GM15510 (cell line): ENCODE results near the gene PDE11A.

ENCODE experiments used
- POLR2A ChIP-seq: IDR thresholded peaks from 3 replicates; pipeline ENCODE4 v1.6.1; 2011; ENCODE audit warnings: borderline replicate concordance; ENCODE audit not compliant: insufficient read length; ENCODE audit errors: extremely low read depth

Gene PDE11A

DNA sequence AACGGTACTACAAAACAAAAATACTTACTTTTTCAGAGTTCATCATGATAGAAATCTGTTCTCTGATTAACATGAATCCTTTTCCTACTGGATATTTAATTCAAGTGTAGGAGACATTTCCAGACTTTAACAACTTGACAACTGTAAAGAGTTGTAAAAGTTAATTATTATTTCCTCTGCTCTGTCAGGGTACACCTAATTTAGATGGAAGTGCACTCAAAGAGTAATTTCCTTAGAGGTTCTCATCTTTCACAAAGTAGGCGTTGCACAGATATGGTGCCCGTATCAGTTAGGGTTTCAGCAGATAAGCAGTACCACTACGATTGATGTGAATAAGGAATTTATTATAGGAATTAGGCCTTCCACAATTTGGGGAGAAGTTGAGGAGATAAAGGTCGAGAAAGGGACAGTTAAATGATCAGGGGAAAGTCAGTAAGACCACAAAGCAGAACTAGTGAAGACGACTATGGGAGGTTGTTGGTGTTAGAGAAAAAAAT, 16.2 kb upstream of the PDE11A start:
- no peak for TF ChIP-seq POLR2A

DNA sequence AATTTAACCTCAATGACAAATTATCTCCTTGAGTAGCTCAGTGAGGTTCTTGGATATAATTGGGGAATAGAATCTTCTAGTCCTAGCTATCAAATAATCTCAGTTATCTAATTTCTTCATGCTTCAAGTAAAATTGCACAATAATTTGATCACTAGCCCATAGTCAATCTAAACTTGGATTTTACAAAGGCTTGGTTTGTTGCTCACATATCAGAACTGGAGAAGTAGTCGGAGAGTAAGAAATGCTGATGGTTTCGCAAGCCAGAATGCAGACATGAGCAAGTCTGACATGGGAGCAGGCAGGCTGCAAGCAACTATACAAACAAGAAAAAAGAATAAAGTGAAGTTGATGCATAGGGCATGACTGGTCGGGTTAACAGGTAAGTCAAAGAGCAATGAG, 11.7 kb upstream of the PDE11A start:
- TF ChIP-seq POLR2A: no peak

DNA sequence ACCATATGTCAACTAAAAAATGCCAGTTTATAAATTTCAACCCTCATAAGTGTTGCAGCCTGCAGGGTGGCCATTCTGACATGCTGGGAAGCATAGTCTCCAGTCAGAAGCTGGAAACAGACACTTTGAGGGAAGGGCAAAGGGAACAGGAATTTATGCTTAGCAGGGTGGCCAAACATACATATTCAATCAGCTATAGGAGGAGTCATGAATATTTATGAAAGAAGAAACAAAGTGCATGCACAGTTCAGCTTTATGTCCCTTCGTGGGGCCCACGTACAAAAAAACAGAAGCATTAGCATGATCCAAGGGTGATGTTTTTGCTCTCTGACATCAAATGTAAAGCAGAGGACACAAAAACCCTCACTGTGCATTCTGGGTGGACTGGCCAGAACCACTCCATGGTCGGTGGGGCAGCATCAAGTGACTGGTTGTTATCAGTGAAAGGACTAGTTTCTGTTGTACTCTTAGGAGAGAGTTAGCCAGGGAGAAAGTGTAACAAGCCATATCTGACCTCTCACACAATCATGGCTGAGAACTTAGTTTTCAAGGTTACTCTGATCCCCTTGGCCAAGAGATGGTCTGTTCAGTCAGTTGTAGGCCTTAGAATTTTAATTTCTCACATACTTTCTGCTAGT, 9.9 kb upstream of the PDE11A start:
- no peak for TF ChIP-seq POLR2A

DNA sequence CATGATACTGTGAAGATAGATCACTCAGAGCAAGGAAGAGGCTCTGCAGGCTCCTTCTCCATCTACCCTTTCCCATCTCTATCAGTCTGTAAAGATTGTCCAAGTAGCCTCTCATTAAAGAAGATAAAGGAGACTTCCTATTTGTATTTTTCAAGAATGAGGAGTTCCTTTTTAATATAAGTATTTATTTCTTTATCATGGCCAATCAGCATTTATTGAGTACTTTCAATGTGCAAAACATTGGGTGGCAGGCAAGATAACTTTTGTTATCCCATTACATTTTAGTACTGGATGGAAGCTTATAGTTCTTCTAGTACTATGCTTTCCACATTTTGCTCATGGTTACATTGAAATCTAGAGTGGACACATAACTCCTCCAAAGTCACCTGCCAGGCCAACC, 3.6 kb upstream of the PDE11A start:
- no peak for TF ChIP-seq POLR2A

DNA sequence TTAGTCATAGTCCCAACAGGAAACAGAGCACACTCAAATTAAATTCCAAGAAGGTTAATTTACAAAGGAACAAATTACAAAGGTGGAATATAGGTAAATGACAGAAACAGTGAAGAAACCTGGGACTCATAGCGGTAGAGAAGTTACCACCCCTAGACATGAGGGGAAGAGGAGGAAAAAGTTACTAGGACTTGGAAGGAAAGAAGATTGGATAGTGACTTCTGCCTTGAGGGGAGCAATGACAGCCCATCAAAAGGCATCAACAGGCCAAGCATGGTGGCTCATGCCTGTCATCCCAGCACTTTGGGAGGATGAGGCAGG, 2.4 kb upstream of the PDE11A start:
- no peak for TF ChIP-seq POLR2A

DNA sequence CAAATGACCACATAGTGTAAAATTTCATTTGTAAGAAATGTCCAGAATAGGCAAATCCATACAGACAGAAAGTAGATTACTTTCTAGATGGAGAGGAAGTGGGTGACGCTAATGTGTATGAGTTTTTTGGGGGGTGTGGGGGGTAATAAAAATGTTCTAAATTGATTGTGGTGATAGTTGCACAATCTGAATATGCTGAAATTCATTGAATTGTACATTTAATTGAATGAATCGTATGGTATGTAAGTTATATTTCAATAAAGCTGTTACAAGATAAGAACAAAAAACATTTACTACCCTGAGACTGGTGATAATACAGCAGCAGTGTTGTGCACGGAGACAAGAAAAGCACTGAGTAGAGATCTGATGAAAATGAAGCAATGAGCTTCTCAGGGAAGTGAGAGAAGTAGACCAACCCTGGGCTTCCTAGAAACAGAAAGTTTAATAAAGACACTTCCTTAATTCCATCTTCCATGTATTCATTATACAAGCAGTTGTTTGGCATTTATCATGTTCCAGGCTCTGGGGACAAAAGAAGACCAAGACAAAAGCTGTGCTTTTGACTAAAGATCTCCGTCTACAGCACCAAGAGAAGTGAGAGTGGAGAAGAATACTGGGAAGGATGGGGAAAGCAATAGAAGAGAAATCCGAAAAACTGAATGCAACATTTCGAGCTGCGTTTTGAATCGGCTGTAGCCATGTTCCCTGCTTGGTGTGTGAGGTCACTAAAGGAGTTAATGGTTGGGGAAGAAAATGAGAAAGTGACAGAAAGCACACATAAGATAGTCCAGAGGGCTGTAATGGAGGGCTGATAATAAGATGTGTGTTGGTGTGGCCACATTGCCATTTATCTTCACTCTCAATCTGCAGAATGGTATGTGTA, 1.8 kb upstream of the PDE11A start:
- TF ChIP-seq POLR2A: no peak

DNA sequence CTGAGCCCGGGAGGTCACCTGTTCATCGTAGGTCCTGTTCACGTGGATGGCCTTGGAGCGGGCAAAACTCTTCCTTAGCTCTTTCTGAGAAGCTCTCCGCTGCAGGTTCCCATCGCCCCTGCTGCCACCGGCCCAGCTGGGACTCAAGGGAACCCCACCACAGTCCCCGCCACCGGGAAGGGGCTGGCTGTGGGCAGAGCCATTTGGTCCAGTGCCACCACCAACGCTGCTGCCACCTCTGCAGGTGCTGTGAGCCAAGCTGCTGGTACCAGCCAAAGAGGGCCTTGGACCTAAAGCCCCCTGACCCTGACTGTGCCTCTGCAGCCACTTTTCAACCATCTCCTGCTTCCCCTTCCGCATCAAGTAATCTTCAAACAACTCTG, 586 bp downstream of the PDE11A start:
- TF ChIP-seq POLR2A: no peak

DNA sequence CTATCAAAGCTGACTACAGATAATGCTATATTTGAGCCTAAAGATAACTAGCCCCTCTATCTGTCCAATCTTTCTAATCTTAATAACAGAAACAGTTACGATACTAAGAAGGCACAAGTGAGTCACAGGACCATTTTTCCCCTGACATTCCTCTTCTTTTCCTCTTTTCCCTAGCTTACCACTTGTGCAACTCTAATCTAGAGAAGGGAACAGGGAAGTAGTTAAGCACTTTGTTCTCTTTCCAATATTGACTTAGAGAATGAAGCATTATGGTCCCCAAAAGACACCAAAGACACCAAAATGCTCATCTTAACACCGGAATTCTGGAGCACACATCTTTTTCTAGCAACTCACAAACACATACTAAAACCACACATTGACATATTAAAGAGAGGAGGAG, 1.8 kb downstream of the PDE11A start:
- no peak for TF ChIP-seq POLR2A

DNA sequence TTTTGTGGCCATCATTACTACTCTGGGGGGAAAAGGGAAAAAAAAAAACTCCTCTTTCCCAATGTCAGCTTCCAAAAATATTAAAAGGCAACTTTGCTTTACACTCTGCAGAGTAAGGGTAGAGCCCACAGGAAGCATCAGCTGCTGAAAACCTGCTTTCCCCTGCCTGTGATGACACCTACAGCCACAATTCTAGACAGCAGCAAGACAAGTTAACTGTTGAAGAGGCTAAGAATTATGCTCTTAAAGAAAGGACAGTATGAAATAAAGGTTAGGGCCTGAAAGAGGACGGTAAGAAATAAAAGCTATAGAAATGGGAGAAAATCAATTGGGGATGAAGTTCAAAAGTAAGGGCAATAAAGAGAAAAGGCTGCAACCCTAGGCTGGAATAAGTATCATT, 3.0 kb downstream of the PDE11A start:
- no peak for TF ChIP-seq POLR2A

DNA sequence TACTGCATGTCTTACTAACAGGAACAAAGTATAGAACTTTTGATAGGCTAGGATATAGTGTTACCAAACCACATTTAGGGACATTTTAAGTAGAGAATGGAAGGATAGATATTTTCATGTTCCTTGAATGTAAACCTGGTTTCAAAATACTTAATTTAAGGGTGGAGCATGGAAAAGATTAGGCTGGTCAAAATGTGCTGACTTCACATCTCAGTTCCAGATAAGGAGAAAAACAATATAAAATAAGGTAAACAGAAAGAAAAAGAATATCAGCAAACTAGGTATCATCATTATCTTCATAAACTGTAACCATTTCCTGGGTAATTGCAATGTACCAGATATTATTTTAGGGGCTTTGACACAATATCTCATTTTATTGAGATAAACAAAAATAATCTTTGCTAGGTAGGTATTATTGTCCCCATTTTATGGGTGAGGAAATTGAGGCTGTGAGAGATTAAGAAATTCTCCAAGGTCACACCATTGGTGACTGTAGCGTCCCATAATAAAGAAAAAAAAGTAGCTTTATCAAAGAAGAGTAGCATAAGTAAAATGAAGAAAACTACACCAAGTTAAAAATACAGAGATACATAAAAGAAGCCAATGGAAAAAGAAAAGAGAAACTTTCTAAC, 3.6 kb downstream of the PDE11A start:
- TF ChIP-seq POLR2A: no peak

DNA sequence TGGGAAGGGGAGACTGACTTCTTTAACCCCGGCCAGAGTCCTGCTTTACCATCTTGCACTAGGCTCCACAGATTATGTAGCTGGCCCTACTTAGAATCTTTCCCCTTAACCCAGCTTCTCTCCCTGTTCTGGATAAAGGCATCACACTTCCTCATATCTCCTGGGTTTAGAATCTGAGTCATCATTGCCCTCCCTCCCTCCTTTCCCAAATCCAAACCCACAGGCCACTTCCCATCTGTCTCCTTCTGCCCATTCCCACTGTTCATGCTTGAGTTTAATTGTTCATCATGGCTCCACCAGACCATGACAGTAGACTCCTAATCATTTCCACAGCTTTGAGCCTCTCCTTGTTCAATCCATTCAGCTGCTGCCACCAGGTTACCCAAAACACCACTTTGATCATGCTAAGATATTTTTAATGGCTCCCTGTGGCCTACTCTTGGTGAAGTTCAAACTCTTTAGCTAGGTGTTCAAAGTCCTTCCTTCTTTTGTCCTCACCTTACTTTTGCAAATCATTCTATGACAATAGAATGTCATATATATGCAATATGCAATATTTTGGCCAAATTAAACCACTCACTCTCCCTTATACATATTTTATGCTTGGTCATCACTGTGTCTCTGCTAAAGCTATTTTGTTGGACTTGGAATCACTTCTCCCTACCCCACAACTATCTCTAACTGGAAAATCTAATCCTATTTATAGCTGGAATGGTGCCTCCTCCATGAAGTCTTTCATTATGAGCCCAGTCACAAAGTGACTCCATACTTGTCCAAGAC, 5.5 kb downstream of the PDE11A start:
- TF ChIP-seq POLR2A: no peak

DNA sequence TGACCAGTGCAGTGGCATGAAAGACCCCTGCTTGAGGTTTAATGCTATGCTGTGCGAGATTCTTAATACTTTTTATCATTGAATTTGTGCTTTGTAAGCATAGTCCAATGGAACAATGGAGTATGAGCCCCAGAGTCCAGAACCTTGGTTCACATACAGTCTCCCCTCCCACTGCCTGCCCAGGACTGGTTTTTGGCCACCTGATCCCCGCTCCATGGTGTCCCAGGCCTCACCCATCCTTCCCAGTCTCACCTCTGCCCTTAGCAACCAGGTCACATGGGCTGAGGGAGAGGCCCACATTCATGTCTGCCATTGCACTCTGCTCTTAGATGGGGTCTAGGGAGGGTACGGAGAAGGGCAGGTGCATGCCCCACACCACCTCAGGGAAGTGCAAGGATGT, 6.3 kb downstream of the PDE11A start:
- no peak for TF ChIP-seq POLR2A

DNA sequence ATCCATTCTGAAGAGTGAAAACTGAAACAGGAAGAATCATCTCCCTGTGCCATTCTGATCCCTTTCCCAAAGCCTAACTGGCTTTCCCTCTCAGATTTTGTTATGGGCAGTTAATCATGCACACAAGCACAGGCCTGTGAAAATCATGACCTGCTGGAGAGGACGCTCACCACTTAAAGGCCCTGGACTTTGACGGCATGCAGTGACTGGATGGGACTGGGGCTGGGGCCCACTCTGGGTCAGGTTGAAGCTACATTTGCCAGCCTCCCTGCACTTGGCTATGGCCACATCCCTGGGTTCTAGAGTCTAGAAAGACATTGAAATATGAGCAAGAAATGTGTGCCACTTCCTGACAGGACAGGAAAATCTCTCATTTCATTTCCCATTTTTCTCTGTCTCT, 12.9 kb downstream of the PDE11A start:
- no peak for TF ChIP-seq POLR2A

DNA sequence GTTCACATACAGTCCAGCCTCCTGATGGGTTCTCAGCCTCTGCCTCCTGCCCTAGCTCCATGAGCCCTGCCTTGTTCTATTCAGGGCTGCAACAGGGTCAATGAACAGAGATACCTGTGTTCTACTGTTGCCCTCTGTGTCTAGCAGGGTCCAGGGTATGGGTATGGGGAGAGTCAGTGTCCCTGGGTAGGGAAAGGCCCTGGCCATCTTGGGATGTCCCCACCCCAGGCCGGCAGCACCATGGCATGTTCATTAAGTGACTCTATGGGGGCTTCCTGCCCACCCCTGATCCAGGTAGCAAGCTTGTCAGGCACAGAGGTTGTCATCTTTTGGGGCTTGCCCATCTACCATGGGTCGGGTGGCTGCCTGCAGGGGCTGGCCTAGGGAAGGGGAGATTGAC, 13.5 kb downstream of the PDE11A start:
- no peak for TF ChIP-seq POLR2A

DNA sequence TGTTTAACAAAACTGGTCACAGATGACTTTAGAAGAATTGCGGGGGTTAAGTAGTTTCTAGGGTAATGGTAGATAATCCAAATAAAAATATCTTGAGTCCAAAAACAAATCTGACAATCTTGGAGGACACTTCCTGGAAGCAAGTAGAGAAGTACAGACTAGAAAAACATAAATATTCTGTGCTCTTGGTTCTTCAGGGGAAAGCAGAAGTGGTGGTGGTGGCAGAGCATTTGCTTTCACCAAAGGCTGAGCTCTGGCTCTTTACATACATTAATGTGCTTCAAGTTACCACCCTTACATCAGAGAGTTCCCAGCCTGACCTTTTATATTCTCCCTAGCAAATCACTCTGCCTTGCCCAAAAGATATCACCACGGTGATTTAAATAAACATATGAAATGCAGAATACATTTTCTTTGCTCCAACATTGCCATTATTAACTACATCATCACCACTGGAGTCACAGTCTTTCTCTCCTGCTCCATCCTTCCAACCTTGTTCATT, 15.3 kb downstream of the PDE11A start:
- no peak for TF ChIP-seq POLR2A
